HCT116 (cell line): ENCODE data around the gene ADARB2. TPM values are rescaled to one million over a fixed set of nuclear protein-coding genes. Genes with fewer than 3 reads are reported as not detected.

Experiments
- ATAC-seq: fragments of 200-7000 bp; cut with Tn5 transposase; 2 replicates; pipeline ENCODE4 v1.9.1; 2020; ENCODE audit warnings: mild to moderate bottlenecking, moderate library complexity
- BruUV-seq: library from RNA; stranded (reverse); fragments of 400-500 nt; replicated peaks from 2 replicates; lab custom pipeline; 2021; lab: Mats Ljungman, UMichigan
- CTCF ChIA-PET: fragments of 300-600 bp; sonication (Branson Sonifier 250); formaldehyde crosslinking; loops from one replicate; lab custom pipeline; 2021; ENCODE audit warnings: antibody characterized with exemption; lab: Charles Lee
- POLR2A ChIA-PET: fragments of 300-600, 350-600 bp; sonication (Branson Sonifier 250); formaldehyde crosslinking; loops from one replicate; lab custom pipeline; 2021; ENCODE audit warnings: antibody characterized with exemption; lab: Charles Lee
- RAD21 ChIA-PET, 2 experiments: fragments of 300-600 bp; sonication (Branson Sonifier 250); formaldehyde crosslinking; loops; one replicate each; lab custom pipeline; 2023; ENCODE audit warnings: low total read pairs in 2 of 2; ENCODE audit not compliant: uncharacterized antibody in 2 of 2, unreplicated experiment in 2 of 2, low non-redundant PET in 1 of 2; lab: Charles Lee
- DNase-seq: peaks from one replicate; pipeline ENCODE4 v3.0.0-alpha.2; 2010; ENCODE audit warnings: low read depth, low spot score
- H2AFZ ChIP-seq: fragments of 200-600 bp; shearing (Covaris generic), sonication (generic); 2 replicates; pipeline ENCODE4 v1.6.1; 2017; ENCODE audit warnings: low read depth, mixed run types, mixed read lengths, antibody characterized with exemption, low read length; ENCODE audit not compliant: poor library complexity, severe bottlenecking
- H3K27ac ChIP-seq: 2 replicates; pipeline ENCODE4 v1.5.1; 2012; ENCODE audit warnings: low read depth, low read length
- H3K27me3 ChIP-seq: fragments of 200-600 bp; sonication (generic); 2 replicates; pipeline ENCODE4 v1.6.1; 2016; ENCODE audit warnings: mixed run types, low read length, mixed read lengths; ENCODE audit not compliant: insufficient read depth
- H3K36me3 ChIP-seq, 2 experiments: fragments of 200-500 bp in 1 of 2; fragments of 200-600 bp in 1 of 2; sonication (Bioruptor generic) in 1 of 2; sonication (generic) in 1 of 2; 2 replicates each; pipeline versions ENCODE4 v1.5.1 to v1.6.1; 2014 to 2016; ENCODE audit warnings: low read length in 2 of 2, inconsistent platforms in 1 of 2, mixed read lengths in 1 of 2, mixed run types in 1 of 2; ENCODE audit not compliant: insufficient read depth in 2 of 2, control insufficient read depth in 1 of 2
- H3K4me1 ChIP-seq, 2 experiments: fragments of 200-600 bp in 1 of 2; sonication (generic) in 1 of 2; 2 replicates each; pipeline versions ENCODE4 v1.5.1 to v1.6.1; 2012 to 2017; ENCODE audit warnings: low read length in 2 of 2, inconsistent platforms in 1 of 2, mild to moderate bottlenecking in 1 of 2, mixed read lengths in 1 of 2, mixed run types in 1 of 2, moderate library complexity in 1 of 2; ENCODE audit not compliant: insufficient read depth in 2 of 2, control insufficient read depth in 1 of 2
- H3K4me2 ChIP-seq: fragments of 200-600 bp; sonication (generic); 2 replicates; pipeline ENCODE4 v1.6.1; 2017; ENCODE audit warnings: mixed run types, low read length, mixed read lengths
- H3K4me3 ChIP-seq, 2 experiments: fragments of 200-600 bp in 1 of 2; sonication (generic) in 1 of 2; replicated peaks in 1 of 2; 2 replicates each; pipeline ENCODE4 v1.5.1; 2011 to 2016; ENCODE audit warnings: low read length in 2 of 2, control low read depth in 1 of 2, low read depth in 1 of 2, mild to moderate bottlenecking in 1 of 2, mixed read lengths in 1 of 2, mixed run types in 1 of 2
- H3K79me2 ChIP-seq: fragments of 200-600 bp; sonication (generic); 2 replicates; pipeline ENCODE4 v1.6.1; 2017; ENCODE audit warnings: mild to moderate bottlenecking, mixed run types, low read length, moderate library complexity, mixed read lengths; ENCODE audit not compliant: insufficient read depth
- H3K9ac ChIP-seq: fragments of 200-600 bp; sonication (generic); 2 replicates; pipeline ENCODE4 v1.6.1; 2016; ENCODE audit warnings: low read length, mixed read lengths
- H3K9me2 ChIP-seq: fragments of 200-600 bp; sonication (generic), shearing (Covaris generic); 2 replicates; pipeline ENCODE4 v1.6.1; 2017; ENCODE audit warnings: mixed run types, mild to moderate bottlenecking, moderate library complexity; ENCODE audit not compliant: insufficient read depth
- H3K9me3 ChIP-seq, 2 experiments: fragments of 200-500 bp in 1 of 2; fragments of 200-600 bp in 1 of 2; sonication (Bioruptor generic) in 1 of 2; sonication (generic) in 1 of 2; 2 replicates each; pipeline ENCODE4 v1.6.1; 2014 to 2017; ENCODE audit warnings: low read length in 2 of 2, mixed read lengths in 2 of 2, inconsistent platforms in 1 of 2, low read depth in 1 of 2, mild to moderate bottlenecking in 1 of 2, mixed run types in 1 of 2, moderate library complexity in 1 of 2; ENCODE audit not compliant: control insufficient read depth in 1 of 2, insufficient read depth in 1 of 2
- H4K20me1 ChIP-seq: fragments of 200-600 bp; sonication (generic), shearing (Covaris generic); 2 replicates; pipeline ENCODE4 v1.6.1; 2017; ENCODE audit warnings: mixed run types, mild to moderate bottlenecking, moderate library complexity; ENCODE audit not compliant: insufficient read depth
- CBX3 ChIP-seq: IDR thresholded peaks from 2 replicates; pipeline ENCODE4 v1.6.1; 2012; ENCODE audit warnings: low read depth
- FOSL1 ChIP-seq: IDR thresholded peaks from 2 replicates; pipeline ENCODE4 v1.6.1; 2012; ENCODE audit warnings: low read depth
- POLR2A ChIP-seq: IDR thresholded peaks from 2 replicates; pipeline ENCODE4 v1.7.0; 2011; ENCODE audit warnings: borderline replicate concordance; ENCODE audit not compliant: insufficient read depth, insufficient read length; ENCODE audit errors: extremely low read depth
- POLR2AphosphoS5 ChIP-seq: IDR thresholded peaks from 2 replicates; pipeline ENCODE4 v1.6.1; 2011; ENCODE audit warnings: mild to moderate bottlenecking, low read depth, low read length, moderate library complexity
- RAD21 ChIP-seq: IDR thresholded peaks from 2 replicates; pipeline ENCODE4 v1.6.1; 2012; ENCODE audit warnings: low read depth, mild to moderate bottlenecking
- REST ChIP-seq: IDR thresholded peaks from 2 replicates; pipeline ENCODE4 v1.6.1; 2012; ENCODE audit warnings: low read depth
- SIN3A ChIP-seq: IDR thresholded peaks from 2 replicates; pipeline ENCODE4 v1.6.1; 2012; ENCODE audit warnings: low read depth
- SRF ChIP-seq: IDR thresholded peaks from 2 replicates; pipeline ENCODE4 v1.6.1; 2012; ENCODE audit warnings: low read depth
- TCF7L2 ChIP-seq: IDR thresholded peaks from 2 replicates; pipeline ENCODE4 v1.7.0; 2011; ENCODE audit warnings: borderline replicate concordance, inconsistent platforms; ENCODE audit not compliant: insufficient read depth, insufficient read length; ENCODE audit errors: extremely low read depth
- ZBTB33 ChIP-seq: IDR thresholded peaks from 2 replicates; pipeline ENCODE4 v1.6.1; 2011; ENCODE audit warnings: mild to moderate bottlenecking, low read length, moderate library complexity; ENCODE audit not compliant: insufficient replicate concordance; ENCODE audit errors: extremely low read depth
- ZFX ChIP-seq: fragments of 450-650 bp; IDR thresholded peaks from 2 replicates; pipeline ENCODE4 v1.6.1; 2017
- ZNF274 ChIP-seq: fragments of 200-500 bp; sonication (Bioruptor generic); IDR thresholded peaks from 2 replicates; pipeline ENCODE4 v1.6.1; 2014; ENCODE audit warnings: mild to moderate bottlenecking, low read depth, low read length, inconsistent platforms
- intact Hi-C: fragments of 100-400 bp; cut with micrococcal nuclease; formaldehyde crosslinking; loops from 2 replicates; pipeline ENCODE4 v1.10.0; 2022
- total RNA-seq: library from RNA; stranded (reverse); gene quantifications from one replicate; pipeline ENCODE4 v1.2.1, GENCODE V29; 2021; ENCODE audit not compliant: unreplicated experiment

The ADARB2 gene
- total RNA-seq, 1 experiment from 2014 or later, result not detected

GRCh38 chr10:1295756-1296480, 441.4 kb downstream of the ADARB2 start (continued):
- no peak for TF ChIP-seq CBX3

GRCh38 chr10:1294748-1295147, 442.6 kb downstream of the ADARB2 start:
- H3K79me2 ChIP-seq, result no peaks in the 10 kb centered on the region
- no peak for DNase-seq
- RAD21 ChIA-PET, result no interaction called here
- BruUV-seq, result no TSS peak
- POLR2A ChIA-PET, result no interaction called here
- no peak overlapping the region for H3K27ac ChIP-seq
- H3K36me3 ChIP-seq, result no peaks in the 10 kb centered on the region
- no peak overlapping the region for H2AFZ ChIP-seq
- H3K27me3 ChIP-seq, result peaks cover 54% of the 10 kb centered on the region
- no peak overlapping the region for H3K4me2 ChIP-seq
- intact Hi-C loops, result no loop called here
- no peaks in the 10 kb centered on the region for H3K9me3 ChIP-seq
- no peak overlapping the region for H3K4me3 ChIP-seq
- CTCF ChIA-PET, result no interaction called here
- TF ChIP-seq ZBTB33 (no peak), REST (no peak), TCF7L2 (no peak), FOSL1 (no peak), ZNF274 (no peak), RAD21 (no peak), SRF (no peak), SIN3A (no peak), ZFX (no peak), CBX3 (no peak), POLR2A (no peak), POLR2AphosphoS5 (no peak)
- TF ChIP-seq, all 23 proteins: peak for 0
- Histone ChIP-seq H3K9ac (no peak overlapping the region), H3K4me1 (no peaks in the 10 kb centered on the region), H3K9me2 (no peaks in the 10 kb centered on the region), H4K20me1 (no peaks in the 10 kb centered on the region)
- no peak for ATAC-seq
